Measurements from ENCODE around the gene ZNF343. TPM values are rescaled to one million over a fixed set of nuclear protein-coding genes. Genes with fewer than 3 reads are reported as not detected.

The ZNF343 gene
- total and polyA plus RNA-seq, 10 donors: 4.8 to 16.2 (median 10.3) TPM

Small RNA genes lying within 50 kb of the gene (small RNA-seq; reads per million reads assigned to genes)
- gene RF00019: 0 reads per million in 4 donors

Other genes starting within 250 kb of the ZNF343 start
- gene TGM3, start 212.9 kb downstream of the ZNF343 start, total RNA-seq: under 1 TPM in 4 of 7 donors, not detected in 3; 0.40 to 0.57 (median 0.50) TPM
- gene TGM3, start 212.9 kb downstream of the ZNF343 start, polyA plus RNA-seq: under 1 TPM; 0.09 to 0.64 (median 0.33) TPM
- not detected for gene TGM6, start 128.0 kb downstream of the ZNF343 start, total RNA-seq
- gene TGM6, start 128.0 kb downstream of the ZNF343 start, polyA plus RNA-seq: not detected
- 100 to 1,000 TPM; 102 to 189 (median 125) TPM for gene SNRPB, start 38.1 kb downstream of the ZNF343 start, total RNA-seq
- gene SNRPB, start 38.1 kb downstream of the ZNF343 start, polyA plus RNA-seq: 100 to 1,000 TPM; 204 to 262 (median 237) TPM
- gene TMC2, start 27.7 kb upstream of the ZNF343 start, total RNA-seq: 1 to 10 TPM in 1 of 7 donors, under 1 TPM in 5, not detected in 1; 0.09 to 1.2 (median 0.23) TPM
- gene TMC2, start 27.7 kb upstream of the ZNF343 start, polyA plus RNA-seq: under 1 TPM in 2 of 3 donors, not detected in 1; 0.07 to 0.10 TPM
- gene NOP56, start 143.7 kb upstream of the ZNF343 start, total RNA-seq: 100 to 1,000 TPM in 6 of 7 donors, 10 to 100 TPM in 1; 82.1 to 183 (median 127) TPM
- gene NOP56, start 143.7 kb upstream of the ZNF343 start, polyA plus RNA-seq: 100 to 1,000 TPM; 151 to 208 (median 182) TPM
- gene IDH3B, start 155.3 kb upstream of the ZNF343 start, total RNA-seq: 100 to 1,000 TPM in 3 of 7 donors, 10 to 100 TPM in 4; 72.7 to 105 (median 85.0) TPM
- 10 to 100 TPM; 59.4 to 87.8 (median 78.1) TPM for gene IDH3B, start 155.3 kb upstream of the ZNF343 start, polyA plus RNA-seq
- 10 to 100 TPM in 2 of 7 donors, 1 to 10 TPM in 5; 3.9 to 19.2 (median 6.9) TPM for gene EBF4, start 183.9 kb upstream of the ZNF343 start, total RNA-seq
- 1 to 10 TPM; 2.5 to 4.8 (median 4.8) TPM for gene EBF4, start 183.9 kb upstream of the ZNF343 start, polyA plus RNA-seq

Measured in spleen (tissue), 11 donors.